Measurements from ENCODE around the gene ABHD17A.
A peak's percentile ranks its signal among the peaks of the same experiment; 100 is the strongest.

The ABHD17A gene

GRCh38 chr19:1885398-1886119, at the start of gene ABHD17A:
TSS of gene ABHD17A (minus strand) at chr19:1885496. CDS start at chr19:1881566, 3,930 bp downstream.
- peak; percentile 85 to 96 (median 90) for DNase-seq (ENCODE audit: low read depth in 3 of 3, low spot score in 1 of 3)

- DNase-seq (ENCODE audit: low read depth in 3 of 3, low spot score in 1 of 3), result no peak
Observed at GRCh38 chr19:1933942-1934341, 48.6 kb upstream of the ABHD17A start.

- DNase-seq (ENCODE audit: low read depth in 3 of 3, low spot score in 1 of 3), result no peak
Observed at GRCh38 chr19:1933244-1933643, 47.9 kb upstream of the ABHD17A start.

GRCh38 chr19:1932395-1932794, 47.1 kb upstream of the ABHD17A start:
- DNase-seq (ENCODE audit: low read depth in 3 of 3, low spot score in 1 of 3), result no peak

- no peak for DNase-seq (ENCODE audit: low read depth in 3 of 3, low spot score in 1 of 3)
Observed at GRCh38 chr19:1931445-1931844, 46.1 kb upstream of the ABHD17A start.

GRCh38 chr19:1929021-1929742, 43.9 kb upstream of the ABHD17A start:
- DNase-seq (ENCODE audit: low read depth in 3 of 3, low spot score in 1 of 3), result peak; percentile 52 to 73 (median 67)

GRCh38 chr19:1925544-1925943, 40.2 kb upstream of the ABHD17A start:
- DNase-seq (ENCODE audit: low read depth in 3 of 3, low spot score in 1 of 3), result no peak

GRCh38 chr19:1924320-1924961, 39.1 kb upstream of the ABHD17A start:
- no peak for DNase-seq (ENCODE audit: low read depth in 3 of 3, low spot score in 1 of 3)

- peak in 1 of 3 donors; percentile 17 for DNase-seq (ENCODE audit: low read depth in 3 of 3, low spot score in 1 of 3)
Observed at GRCh38 chr19:1923319-1923718, 38.0 kb upstream of the ABHD17A start.

- DNase-seq (ENCODE audit: low read depth in 3 of 3, low spot score in 1 of 3), result no peak
Observed at GRCh38 chr19:1922803-1923202, 37.5 kb upstream of the ABHD17A start.

- no peak for DNase-seq (ENCODE audit: low read depth in 3 of 3, low spot score in 1 of 3)
Observed at GRCh38 chr19:1921825-1922224, 36.5 kb upstream of the ABHD17A start.

GRCh38 chr19:1921326-1921725, 36.0 kb upstream of the ABHD17A start:
- DNase-seq (ENCODE audit: low read depth in 3 of 3, low spot score in 1 of 3), result no peak

- no peak for DNase-seq (ENCODE audit: low read depth in 3 of 3, low spot score in 1 of 3)
Observed at GRCh38 chr19:1920644-1921043, 35.3 kb upstream of the ABHD17A start.

- no peak for DNase-seq (ENCODE audit: low read depth in 3 of 3, low spot score in 1 of 3)
Observed at GRCh38 chr19:1918975-1919374, 33.7 kb upstream of the ABHD17A start.

- DNase-seq (ENCODE audit: low read depth in 3 of 3, low spot score in 1 of 3), result no peak
Observed at GRCh38 chr19:1917926-1918325, 32.6 kb upstream of the ABHD17A start.

GRCh38 chr19:1917146-1917545, 31.9 kb upstream of the ABHD17A start:
- DNase-seq (ENCODE audit: low read depth in 3 of 3, low spot score in 1 of 3), result no peak

- DNase-seq (ENCODE audit: low read depth in 3 of 3, low spot score in 1 of 3), result no peak
Observed at GRCh38 chr19:1914826-1915341, 29.6 kb upstream of the ABHD17A start.

- no peak for DNase-seq (ENCODE audit: low read depth in 3 of 3, low spot score in 1 of 3)
Observed at GRCh38 chr19:1913781-1914577, 28.7 kb upstream of the ABHD17A start.

GRCh38 chr19:1912760-1913505, 27.6 kb upstream of the ABHD17A start:
- no peak for DNase-seq (ENCODE audit: low read depth in 3 of 3, low spot score in 1 of 3)

- DNase-seq (ENCODE audit: low read depth in 3 of 3, low spot score in 1 of 3), result no peak
Observed at GRCh38 chr19:1911995-1912394, 26.7 kb upstream of the ABHD17A start.

Measured in stimulated activated CD4-positive, alpha-beta T cell treated with anti-CD3 and anti-CD28 coated beads, TNF-alpha, amount 100 ng/mL, for 1 hour (primary cell).